Activated T-helper 1 cell treated with anti-CD3 and anti-CD28 coated beads, Interleukin-12 subunit alpha, Interleukin-12 subunit beta, Interleukin-2, Interleukin-4 antibody, amounts not matched to agents 30 ng/mL and 10 ng/mL and 1 ng/mL, durations not matched to agents 14 hours and 24 hours and 36 hours (primary cell): ENCODE measurements around the gene AHI1. TPM values are rescaled to one million over a fixed set of nuclear protein-coding genes. Genes with fewer than 3 reads are reported as not detected.
A peak's percentile ranks its signal among the peaks of the same experiment; 100 is the strongest.
"Not testable (repeated sequence)": the region's sequence is repeated elsewhere in the genome, so short reads cannot be mapped to it uniquely, and the experiment has no call there.

ENCODE experiments used
- DNase-seq: peaks from one replicate; pipeline ENCODE4 v3.0.0; 2021; ENCODE audit warnings: low spot score
- H3K27ac Mint-ChIP-seq: one replicate; pipeline ENCODE4 v1.8.0; 2021; ENCODE audit warnings: mild to moderate bottlenecking, mixed read lengths
- H3K27me3 Mint-ChIP-seq: one replicate; pipeline ENCODE4 v1.8.0; 2022; ENCODE audit warnings: mild to moderate bottlenecking, moderate library complexity, mixed read lengths; ENCODE audit not compliant: insufficient read depth
- H3K36me3 Mint-ChIP-seq: one replicate; pipeline ENCODE4 v1.8.0; 2021; ENCODE audit warnings: low read depth, mixed read lengths
- H3K4me1 Mint-ChIP-seq: one replicate; pipeline ENCODE4 v1.8.0; 2021; ENCODE audit warnings: low read depth, mixed read lengths
- H3K4me3 Mint-ChIP-seq: one replicate; pipeline ENCODE4 v1.8.0; 2021; ENCODE audit warnings: mild to moderate bottlenecking, moderate library complexity, mixed read lengths
- H3K9me3 Mint-ChIP-seq: one replicate; pipeline ENCODE4 v1.8.0; 2021; ENCODE audit warnings: mixed read lengths
- intact Hi-C: fragments of 100-400 bp; cut with micrococcal nuclease; formaldehyde crosslinking; loops from one replicate; pipeline ENCODE4 v1.15.1; 2024
- total RNA-seq: library from RNA; stranded (reverse); gene quantifications from 2 replicates; pipeline ENCODE4 v1.2.3, GENCODE V29; 2022

AHI1 gene
- total RNA-seq, 1 donor from 2014 or later = 142 TPM

DNA sequence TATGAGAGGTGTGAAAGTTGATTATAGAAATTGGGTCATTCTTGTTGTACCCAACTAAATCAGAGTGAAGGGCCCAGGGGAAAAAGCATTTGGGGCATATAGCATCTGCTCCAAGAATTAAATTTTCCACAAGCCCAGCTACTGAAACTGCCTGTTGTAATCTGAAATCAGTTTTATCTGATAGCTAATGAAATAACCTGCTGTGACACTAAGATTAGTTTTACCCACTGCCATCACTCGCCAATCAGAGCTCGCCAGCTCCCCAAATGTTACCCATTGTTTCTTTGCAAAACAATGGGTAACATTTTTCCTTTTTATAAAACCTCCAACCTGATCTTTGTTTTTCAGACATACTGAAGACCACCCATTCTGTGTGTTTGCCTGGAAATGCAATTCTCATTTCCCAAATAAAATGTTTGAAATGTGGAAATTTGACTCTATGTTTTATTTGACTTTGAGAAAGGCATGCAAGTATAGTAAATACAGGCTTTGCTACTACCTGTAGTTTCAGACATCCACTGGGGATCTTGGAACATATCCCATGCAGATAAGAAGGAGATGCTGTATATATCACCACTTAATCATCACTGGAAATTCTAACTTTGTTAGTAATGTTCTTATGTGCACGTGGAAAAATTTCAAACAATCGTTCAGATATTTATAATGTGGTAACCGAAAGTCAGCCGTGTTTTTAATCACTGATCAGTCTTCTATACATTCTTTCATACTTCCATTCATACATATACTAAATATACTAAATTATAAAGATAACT is 6.3 kb upstream of the AHI1 start:
- Mint-ChIP-seq H3K27ac (no peak overlapping the region), H3K9me3 (no peaks in the 10 kb centered on the region), H3K36me3 (no peaks in the 10 kb centered on the region), H3K4me1 (peaks cover 11% of the 10 kb centered on the region), H3K27me3 (no peaks in the 10 kb centered on the region), H3K4me3 (no peak overlapping the region)
- intact Hi-C loops = no loop called here
- DNase-seq = no peak

DNA sequence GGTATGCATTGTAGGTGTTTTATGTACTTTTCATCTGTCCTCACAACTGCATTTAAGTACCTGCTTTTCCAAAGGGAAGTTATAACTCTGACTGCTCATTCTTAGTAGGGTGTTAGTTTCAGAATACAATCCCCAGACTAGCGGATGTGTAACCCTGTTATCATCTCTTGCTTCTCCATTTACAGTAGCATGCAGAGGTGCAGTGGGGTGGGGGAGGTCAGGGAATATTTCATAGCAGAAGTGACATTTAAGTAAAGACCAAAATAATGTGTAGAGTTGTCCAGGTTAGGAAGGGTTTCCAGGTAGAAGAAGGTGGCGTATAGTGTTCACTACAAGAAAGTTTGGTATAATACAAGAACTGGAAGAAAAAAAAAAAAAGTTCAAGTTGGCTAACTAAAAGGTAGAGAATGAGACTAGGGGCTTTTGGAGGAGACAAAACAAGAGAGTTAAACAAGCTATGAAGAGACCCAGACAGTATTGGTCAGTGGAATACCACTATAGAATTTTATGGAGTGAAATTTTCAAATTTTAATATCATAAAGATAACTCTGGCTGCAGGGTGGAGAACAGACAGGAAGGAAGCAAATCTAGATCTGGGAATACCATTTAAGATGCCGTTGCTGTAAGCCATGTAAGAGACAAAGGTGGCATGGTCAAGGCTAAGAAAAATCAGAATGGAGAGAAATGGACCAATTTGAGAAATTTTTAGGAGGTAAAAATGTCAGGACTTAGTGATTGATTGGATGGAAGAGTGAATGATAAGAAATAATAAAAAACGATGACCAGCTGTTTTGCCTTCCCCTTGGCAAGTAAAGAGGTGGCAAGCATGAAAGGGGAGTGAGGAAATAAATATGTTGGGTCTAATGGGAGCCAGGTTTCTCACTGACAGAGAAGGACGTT is 2.2 kb upstream of the AHI1 start:
- peaks cover 10% of the 10 kb centered on the region for H3K36me3 Mint-ChIP-seq
- H3K4me3 Mint-ChIP-seq = no peak overlapping the region
- peaks cover 11% of the 10 kb centered on the region for H3K4me1 Mint-ChIP-seq
- H3K9me3 Mint-ChIP-seq = no peaks in the 10 kb centered on the region
- no peak for DNase-seq
- intact Hi-C loops = loop anchor here (2.0 to 10.0 kb wide), 7 partner anchors 177 to 1062 kb away; partner anchors contain the start of gene PDE7B
- no peaks in the 10 kb centered on the region for H3K27me3 Mint-ChIP-seq
- H3K27ac Mint-ChIP-seq = no peak overlapping the region

- no peaks in the 10 kb centered on the region for H3K27me3 Mint-ChIP-seq
- no peak overlapping the region for H3K27ac Mint-ChIP-seq
- H3K4me3 Mint-ChIP-seq = no peak overlapping the region
- peak; percentile 58 for DNase-seq
- peaks cover 20% of the 10 kb centered on the region for H3K4me1 Mint-ChIP-seq
- peaks cover 22% of the 10 kb centered on the region for H3K36me3 Mint-ChIP-seq
- intact Hi-C loops = loop anchor here (1.0 to 10.0 kb wide), 14 partner anchors 8 to 1061 kb away; partner anchors contain the start of gene PDE7B
- H3K9me3 Mint-ChIP-seq = no peaks in the 10 kb centered on the region
These were observed 773 bp upstream of the AHI1 start for GRCh38 chr6:135498185-135498841.

GRCh38 chr6:135496800-135497411 is 634 bp downstream of the AHI1 start:
- peaks cover 29% of the 10 kb centered on the region for H3K36me3 Mint-ChIP-seq
- no peak overlapping the region for H3K27ac Mint-ChIP-seq
- DNase-seq = no peak
- no peaks in the 10 kb centered on the region for H3K27me3 Mint-ChIP-seq
- H3K4me3 Mint-ChIP-seq = no peak overlapping the region
- H3K9me3 Mint-ChIP-seq = no peaks in the 10 kb centered on the region
- peaks cover 20% of the 10 kb centered on the region for H3K4me1 Mint-ChIP-seq
- intact Hi-C loops = loop anchor here (1.0 to 10.0 kb wide), 7 partner anchors 46 to 1060 kb away; partner anchors contain the start of genes BCLAF1, MTFR2 and PDE7B

- Mint-ChIP-seq H3K4me3 (no peak overlapping the region), H3K27me3 (no peaks in the 10 kb centered on the region), H3K36me3 (peaks cover 58% of the 10 kb centered on the region), H3K27ac (no peak overlapping the region), H3K9me3 (no peaks in the 10 kb centered on the region), H3K4me1 (peaks cover 32% of the 10 kb centered on the region)
- no peak for DNase-seq
- intact Hi-C loops = loop anchor here (10.0 kb wide), 1 partner anchor 1051 kb away; no protein-coding TSS in a partner anchor
These were observed 4.2 kb downstream of the AHI1 start for GRCh38 chr6:135493218-135493961.

GRCh38 chr6:135490381-135490780 is 7.2 kb downstream of the AHI1 start:
- no peak for DNase-seq
- no peak overlapping the region for H3K4me3 Mint-ChIP-seq
- intact Hi-C loops = loop anchor here (10.0 kb wide), 1 partner anchor 1054 kb away; no protein-coding TSS in a partner anchor
- H3K36me3 Mint-ChIP-seq = peaks cover 71% of the 10 kb centered on the region
- H3K4me1 Mint-ChIP-seq = peaks cover 28% of the 10 kb centered on the region
- H3K9me3 Mint-ChIP-seq = peaks cover 4% of the 10 kb centered on the region
- no peak overlapping the region for H3K27ac Mint-ChIP-seq
- no peaks in the 10 kb centered on the region for H3K27me3 Mint-ChIP-seq

GRCh38 chr6:135488023-135488422 is 9.5 kb downstream of the AHI1 start:
- peaks cover 65% of the 10 kb centered on the region for H3K36me3 Mint-ChIP-seq
- H3K4me1 Mint-ChIP-seq = peaks cover 12% of the 10 kb centered on the region
- H3K27me3 Mint-ChIP-seq = no peaks in the 10 kb centered on the region
- peaks cover 19% of the 10 kb centered on the region for H3K9me3 Mint-ChIP-seq
- intact Hi-C loops = no loop called here
- no peak for DNase-seq
- no peak overlapping the region for H3K27ac Mint-ChIP-seq
- no peak overlapping the region for H3K4me3 Mint-ChIP-seq

- H3K4me3 Mint-ChIP-seq, H3K27me3 Mint-ChIP-seq, intact Hi-C loops, H3K27ac Mint-ChIP-seq, DNase-seq, H3K4me1 Mint-ChIP-seq: not testable (repeated sequence)
- Mint-ChIP-seq H3K9me3 (peaks cover 44% of the 10 kb centered on the region), H3K36me3 (peaks cover 63% of the 10 kb centered on the region)
These were observed 13.6 kb downstream of the AHI1 start for GRCh38 chr6:135483903-135484302.

- Mint-ChIP-seq H3K4me1 (no peaks in the 10 kb centered on the region), H3K4me3 (no peak overlapping the region), H3K36me3 (peaks cover 67% of the 10 kb centered on the region), H3K27me3 (no peaks in the 10 kb centered on the region), H3K27ac (peak overlapping the region; percentile 4), H3K9me3 (peaks cover 50% of the 10 kb centered on the region)
- intact Hi-C loops = no loop called here
- DNase-seq = no peak
These were observed 15.7 kb downstream of the AHI1 start for GRCh38 chr6:135481783-135482369.

DNA sequence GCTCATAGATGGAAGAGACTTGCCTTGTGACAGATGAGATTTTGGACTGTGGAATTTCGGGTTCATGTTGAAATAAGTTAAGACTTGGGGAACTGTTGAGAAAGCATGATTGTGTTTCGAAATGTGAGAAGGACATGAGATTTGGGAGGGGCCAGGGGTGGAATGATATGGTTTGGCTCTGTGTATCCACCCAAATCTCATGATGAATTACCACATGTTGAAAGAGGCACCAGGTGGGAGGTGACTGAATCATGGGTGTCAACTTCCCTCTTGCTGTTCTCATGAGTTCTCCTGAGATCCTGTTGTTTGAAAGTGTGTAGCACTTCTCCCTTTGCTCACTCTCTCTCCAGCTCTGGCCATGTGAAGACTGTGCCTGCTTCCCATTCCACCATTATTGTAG is 17.9 kb downstream of the AHI1 start:
- peaks cover 46% of the 10 kb centered on the region for H3K9me3 Mint-ChIP-seq
- no peaks in the 10 kb centered on the region for H3K4me1 Mint-ChIP-seq
- intact Hi-C loops = no loop called here
- no peak overlapping the region for H3K4me3 Mint-ChIP-seq
- DNase-seq = no peak
- no peak overlapping the region for H3K27ac Mint-ChIP-seq
- H3K27me3 Mint-ChIP-seq = no peaks in the 10 kb centered on the region
- peaks cover 60% of the 10 kb centered on the region for H3K36me3 Mint-ChIP-seq

DNA sequence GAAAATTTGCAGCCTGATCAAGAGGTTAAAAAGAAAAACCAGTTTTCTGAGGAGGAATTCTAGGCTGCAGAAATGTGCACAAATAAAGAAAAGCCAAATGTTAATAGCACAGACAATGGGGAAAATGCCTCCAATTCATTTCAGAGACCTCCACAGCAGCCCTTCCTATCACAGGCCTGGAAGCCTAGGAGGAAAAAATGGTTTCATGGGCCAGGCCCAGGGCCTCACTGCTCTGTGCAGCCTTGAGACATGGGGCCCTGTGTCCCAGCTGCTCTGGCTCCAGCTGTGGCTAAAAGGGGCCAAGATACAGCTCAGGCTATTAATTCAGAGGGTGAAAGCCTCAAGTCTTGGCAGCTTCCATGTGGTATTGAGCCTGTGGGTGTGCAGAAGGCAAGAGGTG is 18.9 kb downstream of the AHI1 start:
- intact Hi-C loops = no loop called here
- Mint-ChIP-seq H3K9me3 (peaks cover 37% of the 10 kb centered on the region), H3K4me1 (no peaks in the 10 kb centered on the region), H3K36me3 (peaks cover 52% of the 10 kb centered on the region), H3K4me3 (no peak overlapping the region), H3K27ac (no peak overlapping the region), H3K27me3 (no peaks in the 10 kb centered on the region)
- no peak for DNase-seq
